ENCODE measurements around the gene PGA3.
"Not testable (repeated sequence)": the region's sequence is repeated elsewhere in the genome, so short reads cannot be mapped to it uniquely, and the experiment has no call there.

DNA sequence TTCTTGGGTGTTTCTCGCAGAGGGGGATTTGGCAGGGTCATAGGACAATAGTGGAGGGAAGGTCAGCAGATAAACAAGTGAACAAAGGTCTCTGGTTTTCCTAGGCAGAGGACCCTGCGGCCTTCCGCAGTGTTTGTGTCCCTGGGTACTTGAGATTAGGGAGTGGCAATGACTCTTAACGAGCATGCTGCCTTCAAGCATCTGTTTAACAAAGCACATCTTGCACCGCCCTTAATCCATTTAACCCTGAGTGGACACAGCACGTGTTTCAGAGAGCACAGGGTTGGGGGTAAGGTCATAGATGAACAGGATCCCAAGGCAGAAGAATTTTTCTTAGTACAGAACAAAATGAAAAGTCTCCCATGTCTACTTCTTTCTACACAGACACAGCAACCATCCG lies 37.5 kb upstream of the PGA3 start:
- not testable (repeated sequence) for TF ChIP-seq POLR2AphosphoS5, POLR2A (IDR thresholded peaks at IDR 0.05)
- TF ChIP-seq, protein P1, sequence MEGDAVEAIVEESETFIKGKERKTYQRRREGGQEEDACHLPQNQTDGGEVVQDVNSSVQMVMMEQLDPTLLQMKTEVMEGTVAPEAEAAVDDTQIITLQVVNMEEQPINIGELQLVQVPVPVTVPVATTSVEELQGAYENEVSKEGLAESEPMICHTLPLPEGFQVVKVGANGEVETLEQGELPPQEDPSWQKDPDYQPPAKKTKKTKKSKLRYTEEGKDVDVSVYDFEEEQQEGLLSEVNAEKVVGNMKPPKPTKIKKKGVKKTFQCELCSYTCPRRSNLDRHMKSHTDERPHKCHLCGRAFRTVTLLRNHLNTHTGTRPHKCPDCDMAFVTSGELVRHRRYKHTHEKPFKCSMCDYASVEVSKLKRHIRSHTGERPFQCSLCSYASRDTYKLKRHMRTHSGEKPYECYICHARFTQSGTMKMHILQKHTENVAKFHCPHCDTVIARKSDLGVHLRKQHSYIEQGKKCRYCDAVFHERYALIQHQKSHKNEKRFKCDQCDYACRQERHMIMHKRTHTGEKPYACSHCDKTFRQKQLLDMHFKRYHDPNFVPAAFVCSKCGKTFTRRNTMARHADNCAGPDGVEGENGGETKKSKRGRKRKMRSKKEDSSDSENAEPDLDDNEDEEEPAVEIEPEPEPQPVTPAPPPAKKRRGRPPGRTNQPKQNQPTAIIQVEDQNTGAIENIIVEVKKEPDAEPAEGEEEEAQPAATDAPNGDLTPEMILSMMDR (IDR thresholded peaks at IDR 0.05): not testable (repeated sequence)

Data from prostate gland (tissue), 2 donors.